ENCODE results near the gene SLC2A4.

Gene SLC2A4

DNA sequence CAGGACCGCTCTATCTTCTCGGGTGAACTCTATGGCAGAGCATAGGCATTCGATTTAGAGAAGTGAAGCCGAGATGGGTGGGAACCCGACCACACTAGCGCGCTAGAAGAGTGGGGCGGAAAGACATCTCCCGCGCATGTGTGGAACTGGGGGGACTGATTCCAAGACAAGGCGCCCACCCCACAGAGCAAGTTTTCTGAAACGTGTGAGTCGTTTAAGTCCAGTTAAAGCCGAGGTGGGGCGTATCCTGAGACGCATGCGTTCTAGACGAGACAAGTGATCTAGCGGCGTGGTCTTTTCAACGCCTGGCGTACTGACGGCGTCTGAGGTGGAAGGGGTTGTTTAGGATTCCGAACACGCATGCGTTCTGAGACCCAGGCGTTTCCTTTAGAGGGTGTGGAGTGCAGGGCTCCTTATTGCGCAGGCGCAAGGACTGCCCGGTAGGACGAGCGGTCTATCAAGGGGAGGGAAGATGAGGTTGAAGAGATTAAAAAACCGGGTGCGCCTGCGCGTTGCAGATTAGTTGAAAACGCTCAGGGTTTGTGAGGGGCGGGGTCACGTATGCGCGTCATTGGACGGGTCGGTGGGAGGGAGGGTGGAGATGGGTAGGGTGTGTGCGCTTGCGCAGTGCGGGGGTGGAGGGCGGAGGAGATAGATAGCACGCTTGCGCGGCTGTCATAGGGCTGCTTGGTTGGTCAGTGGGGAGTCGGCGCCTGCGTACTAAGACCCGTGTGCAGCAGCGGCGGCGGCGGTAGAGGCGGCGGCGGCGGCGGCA is 25.6 kb downstream of the SLC2A4 start, which contains the start of gene EIF5A:
TSS of gene EIF5A (plus strand) at position 718 of the 775 bp plus-strand sequence. CDS start 2,008 bp downstream, outside the sequence.
- in situ Hi-C loops (cut with HindIII; ENCODE audit: low sequenced_read_pairs) = no loop called here
- DNase-seq (ENCODE audit: low read depth, low spot score) = peak; percentile 100
- H3K4me3 ChIP-seq (ENCODE audit: low read depth, low read length) = peak within 1 kb of the TSS; percentile 88
- no peak for TF ChIP-seq CTCF (IDR thresholded peaks at IDR 0.05; ENCODE audit: low read depth, low read length)

- in situ Hi-C loops (cut with HindIII; ENCODE audit: low sequenced_read_pairs) = no loop called here
- no peak for DNase-seq (ENCODE audit: low read depth, low spot score)
- peak overlapping the region; percentile 88 for H3K4me3 ChIP-seq (ENCODE audit: low read depth, low read length)
- no peak for TF ChIP-seq CTCF (IDR thresholded peaks at IDR 0.05; ENCODE audit: low read depth, low read length)
Observed at GRCh38 chr17:7307686-7308624, 26.4 kb downstream of the SLC2A4 start.

DNA sequence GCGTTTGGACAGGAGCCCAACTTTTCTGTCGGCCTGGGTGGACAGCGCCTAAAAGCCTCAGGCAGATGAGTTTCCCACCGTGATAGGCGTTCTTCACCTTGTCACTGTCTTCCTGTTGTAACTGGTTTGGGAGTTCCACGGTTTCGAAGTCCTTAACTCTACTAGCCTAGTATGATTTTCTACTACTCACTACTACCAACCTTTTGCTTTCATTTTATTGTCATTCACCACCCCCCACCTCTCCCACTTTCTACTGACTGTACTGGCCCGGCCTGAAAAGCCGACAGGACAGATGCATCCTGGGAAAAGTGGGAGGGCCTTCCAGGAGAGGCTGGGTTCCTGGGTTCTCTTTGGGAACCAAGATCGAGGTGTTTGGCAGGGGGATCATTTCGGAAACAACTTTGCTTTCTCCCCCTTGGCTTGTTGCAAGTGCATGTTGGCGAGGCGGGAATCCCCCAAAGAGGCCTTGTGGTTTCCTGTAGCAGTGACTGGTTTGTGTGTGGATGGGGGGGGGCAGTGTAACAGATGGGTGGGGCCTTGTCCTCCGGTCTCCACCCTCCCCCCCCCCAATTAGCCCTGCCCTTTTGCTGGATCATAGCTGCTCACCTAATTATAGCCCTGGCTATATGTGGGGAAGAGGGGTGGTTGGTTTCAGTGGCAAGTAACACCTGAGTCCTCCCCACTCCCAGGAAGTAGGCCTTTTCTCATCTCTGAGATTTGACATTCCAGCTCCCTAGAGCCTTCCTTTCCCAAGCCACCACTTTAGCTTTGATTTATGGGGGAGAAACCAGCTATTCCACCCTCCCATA is 27.3 kb downstream of the SLC2A4 start:
- DNase-seq (ENCODE audit: low read depth, low spot score) = peak; percentile 84
- peak overlapping the region; percentile 88 for H3K4me3 ChIP-seq (ENCODE audit: low read depth, low read length)
- no peak for TF ChIP-seq CTCF (IDR thresholded peaks at IDR 0.05; ENCODE audit: low read depth, low read length)
- in situ Hi-C loops (cut with HindIII; ENCODE audit: low sequenced_read_pairs) = no loop called here

DNA sequence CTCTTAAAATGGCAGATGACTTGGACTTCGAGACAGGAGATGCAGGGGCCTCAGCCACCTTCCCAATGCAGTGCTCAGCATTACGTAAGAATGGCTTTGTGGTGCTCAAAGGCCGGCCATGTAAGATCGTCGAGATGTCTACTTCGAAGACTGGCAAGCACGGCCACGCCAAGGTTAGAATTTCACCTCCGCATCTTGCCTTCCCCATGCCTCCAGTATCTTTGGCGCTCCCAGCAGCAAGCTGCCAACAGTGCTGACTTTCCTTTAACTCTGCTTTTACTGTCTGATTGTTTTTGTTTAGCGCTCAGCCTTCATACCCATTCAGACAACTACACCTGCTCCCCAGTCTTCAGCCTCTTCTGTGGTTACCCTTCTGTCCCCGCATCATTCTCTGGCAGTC is 28.1 kb downstream of the SLC2A4 start:
- in situ Hi-C loops (cut with HindIII; ENCODE audit: low sequenced_read_pairs) = no loop called here
- peak overlapping the region; percentile 88 for H3K4me3 ChIP-seq (ENCODE audit: low read depth, low read length)
- DNase-seq (ENCODE audit: low read depth, low spot score) = no peak
- no peak for TF ChIP-seq CTCF (IDR thresholded peaks at IDR 0.05; ENCODE audit: low read depth, low read length)

GRCh38 chr17:7311110-7311705 is 29.7 kb downstream of the SLC2A4 start:
- no peak for DNase-seq (ENCODE audit: low read depth, low spot score)
- TF ChIP-seq CTCF (IDR thresholded peaks at IDR 0.05; ENCODE audit: low read depth, low read length) = no peak
- H3K4me3 ChIP-seq (ENCODE audit: low read depth, low read length) = no peak overlapping the region
- in situ Hi-C loops (cut with HindIII; ENCODE audit: low sequenced_read_pairs) = no loop called here
